RWPE2 (cell line): ENCODE data around the gene PHIP.

Experiments used
- ATAC-seq: fragments of 200-7000 bp; cut with Tn5 transposase; 3 replicates; pipeline ENCODE4 v1.9.1; 2021; ENCODE audit warnings: low read depth
- DNase-seq: peaks from one replicate; pipeline ENCODE4 v3.0.0-alpha.2; 2020; ENCODE audit warnings: low spot score
- H3K27ac ChIP-seq: fragments of 450-650 bp; 2 replicates; pipeline ENCODE4 v1.5.1; 2017; ENCODE audit warnings: mild to moderate bottlenecking; ENCODE audit not compliant: poor library complexity, severe bottlenecking
- H3K27me3 ChIP-seq: fragments of 250-450 bp; sonication (Bioruptor Pico); 2 replicates; pipeline ENCODE4 v1.5.1; 2021; ENCODE audit warnings: mild to moderate bottlenecking, moderate library complexity; ENCODE audit not compliant: insufficient read depth, poor library complexity, severe bottlenecking
- H3K36me3 ChIP-seq: fragments of 250-450 bp; sonication (Bioruptor Pico); 2 replicates; pipeline ENCODE4 v1.5.1; 2020; ENCODE audit warnings: low read depth, mild to moderate bottlenecking, moderate library complexity
- H3K4me1 ChIP-seq: fragments of 250-450 bp; sonication (Bioruptor Pico); 2 replicates; pipeline ENCODE4 v1.5.1; 2021; ENCODE audit warnings: mild to moderate bottlenecking, moderate library complexity; ENCODE audit not compliant: insufficient read depth, poor library complexity, severe bottlenecking
- H3K4me3 ChIP-seq: fragments of 250-450 bp; sonication (Bioruptor Pico); 2 replicates; pipeline ENCODE4 v1.5.1; 2021; ENCODE audit warnings: mild to moderate bottlenecking, moderate library complexity; ENCODE audit not compliant: severe bottlenecking
- H3K9me3 ChIP-seq: fragments of 250-450 bp; sonication (Bioruptor Pico); 2 replicates; pipeline ENCODE4 v1.5.1; 2021; ENCODE audit warnings: mild to moderate bottlenecking, moderate library complexity; ENCODE audit not compliant: severe bottlenecking
- CTCF ChIP-seq: fragments of 450-650 bp; IDR thresholded peaks from one replicate; pipeline ENCODE4 v1.5.1; 2017; ENCODE audit warnings: mild to moderate bottlenecking, moderate library complexity; ENCODE audit not compliant: poor library complexity, severe bottlenecking

PHIP gene

GRCh38 chr6:78954740-78955139 lies 123.3 kb downstream of the PHIP start:
- no peak for DNase-seq
- TF ChIP-seq CTCF = no peak
- Histone ChIP-seq H3K4me3 (no peak overlapping the region), H3K9me3 (no peaks in the 10 kb centered on the region), H3K36me3 (peaks cover 93% of the 10 kb centered on the region), H3K4me1 (no peaks in the 10 kb centered on the region), H3K27me3 (no peaks in the 10 kb centered on the region), H3K27ac (no peak overlapping the region)
- ATAC-seq = no peak

GRCh38 chr6:78953798-78954197 lies 124.3 kb downstream of the PHIP start:
- no peak for TF ChIP-seq CTCF
- Histone ChIP-seq H3K4me3 (no peak overlapping the region), H3K9me3 (no peaks in the 10 kb centered on the region), H3K27me3 (no peaks in the 10 kb centered on the region), H3K4me1 (no peaks in the 10 kb centered on the region), H3K36me3 (peaks cover 93% of the 10 kb centered on the region), H3K27ac (no peak overlapping the region)
- ATAC-seq (no peak), DNase-seq (no peak)

- Histone ChIP-seq H3K36me3 (peaks cover 96% of the 10 kb centered on the region), H3K27me3 (no peaks in the 10 kb centered on the region), H3K4me3 (no peak overlapping the region), H3K27ac (no peak overlapping the region), H3K9me3 (no peaks in the 10 kb centered on the region), H3K4me1 (no peaks in the 10 kb centered on the region)
- no peak for TF ChIP-seq CTCF
- ATAC-seq (no peak), DNase-seq (no peak)
Measured at GRCh38 chr6:78952362-78952761, 125.7 kb downstream of the PHIP start.

- H3K4me3 ChIP-seq = no peak overlapping the region
- H3K27ac ChIP-seq = no peak overlapping the region
- H3K9me3 ChIP-seq = no peaks in the 10 kb centered on the region
- DNase-seq (no peak), ATAC-seq (no peak)
- no peak for TF ChIP-seq CTCF
- no peaks in the 10 kb centered on the region for H3K4me1 ChIP-seq
- H3K27me3 ChIP-seq = no peaks in the 10 kb centered on the region
- H3K36me3 ChIP-seq = peaks cover 98% of the 10 kb centered on the region
Measured at GRCh38 chr6:78948785-78949184, 129.3 kb downstream of the PHIP start.

GRCh38 chr6:78947962-78948361 lies 130.1 kb downstream of the PHIP start:
- H3K27ac ChIP-seq = no peak overlapping the region
- no peak for TF ChIP-seq CTCF
- DNase-seq (no peak), ATAC-seq (no peak)
- H3K27me3 ChIP-seq = no peaks in the 10 kb centered on the region
- H3K4me1 ChIP-seq = peaks cover 2% of the 10 kb centered on the region
- H3K36me3 ChIP-seq = peaks cover 96% of the 10 kb centered on the region
- H3K9me3 ChIP-seq = no peaks in the 10 kb centered on the region
- no peak overlapping the region for H3K4me3 ChIP-seq
